GM21619 (cell line): ENCODE measurements around the gene RBPJL.

Source experiments
- ATAC-seq: cut with Tn5 transposase; IDR thresholded peaks from one replicate; pipeline ENCODE4 v1.9.1; 2021; ENCODE audit not compliant: unreplicated experiment

Gene RBPJL

GRCh38 chr20:45306431-45306982 lies at the start of gene RBPJL:
Gene RBPJL (plus strand): TSS chr20:45306840. CDS start chr20:45306923, 83 bp downstream.
- ATAC-seq, result no peak

GRCh38 chr20:45257161-45257560 lies 49.5 kb upstream of the RBPJL start:
- ATAC-seq, result no peak

- no peak for ATAC-seq
Measured at GRCh38 chr20:45257711-45258110, 48.9 kb upstream of the RBPJL start.

- no peak for ATAC-seq
Measured at GRCh38 chr20:45258259-45258658, 48.4 kb upstream of the RBPJL start.

- no peak for ATAC-seq
Measured at GRCh38 chr20:45258664-45259063, 48.0 kb upstream of the RBPJL start.

GRCh38 chr20:45263556-45264266 lies 42.9 kb upstream of the RBPJL start:
- ATAC-seq, result no peak

GRCh38 chr20:45266977-45267376 lies 39.7 kb upstream of the RBPJL start:
- ATAC-seq, result no peak

- no peak for ATAC-seq
Measured at GRCh38 chr20:45268531-45268930, 38.1 kb upstream of the RBPJL start.

GRCh38 chr20:45269056-45269455 lies 37.6 kb upstream of the RBPJL start:
- ATAC-seq, result no peak

GRCh38 chr20:45269754-45270270 lies 36.8 kb upstream of the RBPJL start:
- ATAC-seq, result no peak

- no peak for ATAC-seq
Measured at GRCh38 chr20:45275338-45275737, 31.3 kb upstream of the RBPJL start.

- ATAC-seq, result no peak
Measured at GRCh38 chr20:45279992-45280391, 26.6 kb upstream of the RBPJL start.

- ATAC-seq, result no peak
Measured at GRCh38 chr20:45282700-45283550, 23.7 kb upstream of the RBPJL start.

- ATAC-seq, result no peak
Measured at GRCh38 chr20:45283551-45284057, 23.0 kb upstream of the RBPJL start.

- ATAC-seq, result no peak
Measured at GRCh38 chr20:45288376-45288775, 18.3 kb upstream of the RBPJL start.

- no peak for ATAC-seq
Measured at GRCh38 chr20:45288860-45289259, 17.8 kb upstream of the RBPJL start.

- ATAC-seq, result no peak
Measured at GRCh38 chr20:45289942-45290676, 16.5 kb upstream of the RBPJL start.

- ATAC-seq, result no peak
Measured at GRCh38 chr20:45290677-45291355, 15.8 kb upstream of the RBPJL start.

- ATAC-seq, result no peak
Measured at GRCh38 chr20:45291526-45291925, 15.1 kb upstream of the RBPJL start.

GRCh38 chr20:45292343-45292742 lies 14.3 kb upstream of the RBPJL start:
- no peak for ATAC-seq
